ENCODE measurements around the gene SLCO2B1. TPM values are rescaled to one million over a fixed set of nuclear protein-coding genes. Genes with fewer than 3 reads are reported as not detected.

SLCO2B1 gene
- total and polyA plus RNA-seq, 2 of the 8 experiments (the other 6 are each of a cell fraction or from before 2014, with no cell fraction given), result 0.03 TPM; not detected in 1

DNA sequence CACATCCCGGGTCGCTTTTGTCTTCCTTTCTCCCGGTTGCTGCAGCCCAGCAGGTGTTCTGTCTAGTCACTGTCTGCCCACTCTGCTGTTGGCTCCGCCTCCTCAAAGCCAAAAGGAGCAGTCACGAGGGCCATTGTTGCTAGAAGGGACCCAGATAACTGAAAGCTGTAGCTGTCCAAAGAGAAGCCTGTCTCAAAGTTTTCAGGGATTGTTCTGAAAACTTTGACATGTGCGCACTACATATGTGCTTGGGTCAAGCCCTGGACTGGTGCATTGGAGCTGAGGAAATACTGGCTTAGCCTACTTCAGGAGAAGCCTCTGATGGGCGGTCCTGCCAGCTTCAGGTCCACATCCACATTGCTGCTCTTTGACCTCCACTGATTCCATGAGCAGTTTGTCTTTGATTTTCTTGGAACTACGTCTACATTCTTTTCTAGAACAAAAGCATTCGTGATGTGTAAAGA lies 45.4 kb upstream of the SLCO2B1 start (continued):
- TF ChIP-seq, protein P1, sequence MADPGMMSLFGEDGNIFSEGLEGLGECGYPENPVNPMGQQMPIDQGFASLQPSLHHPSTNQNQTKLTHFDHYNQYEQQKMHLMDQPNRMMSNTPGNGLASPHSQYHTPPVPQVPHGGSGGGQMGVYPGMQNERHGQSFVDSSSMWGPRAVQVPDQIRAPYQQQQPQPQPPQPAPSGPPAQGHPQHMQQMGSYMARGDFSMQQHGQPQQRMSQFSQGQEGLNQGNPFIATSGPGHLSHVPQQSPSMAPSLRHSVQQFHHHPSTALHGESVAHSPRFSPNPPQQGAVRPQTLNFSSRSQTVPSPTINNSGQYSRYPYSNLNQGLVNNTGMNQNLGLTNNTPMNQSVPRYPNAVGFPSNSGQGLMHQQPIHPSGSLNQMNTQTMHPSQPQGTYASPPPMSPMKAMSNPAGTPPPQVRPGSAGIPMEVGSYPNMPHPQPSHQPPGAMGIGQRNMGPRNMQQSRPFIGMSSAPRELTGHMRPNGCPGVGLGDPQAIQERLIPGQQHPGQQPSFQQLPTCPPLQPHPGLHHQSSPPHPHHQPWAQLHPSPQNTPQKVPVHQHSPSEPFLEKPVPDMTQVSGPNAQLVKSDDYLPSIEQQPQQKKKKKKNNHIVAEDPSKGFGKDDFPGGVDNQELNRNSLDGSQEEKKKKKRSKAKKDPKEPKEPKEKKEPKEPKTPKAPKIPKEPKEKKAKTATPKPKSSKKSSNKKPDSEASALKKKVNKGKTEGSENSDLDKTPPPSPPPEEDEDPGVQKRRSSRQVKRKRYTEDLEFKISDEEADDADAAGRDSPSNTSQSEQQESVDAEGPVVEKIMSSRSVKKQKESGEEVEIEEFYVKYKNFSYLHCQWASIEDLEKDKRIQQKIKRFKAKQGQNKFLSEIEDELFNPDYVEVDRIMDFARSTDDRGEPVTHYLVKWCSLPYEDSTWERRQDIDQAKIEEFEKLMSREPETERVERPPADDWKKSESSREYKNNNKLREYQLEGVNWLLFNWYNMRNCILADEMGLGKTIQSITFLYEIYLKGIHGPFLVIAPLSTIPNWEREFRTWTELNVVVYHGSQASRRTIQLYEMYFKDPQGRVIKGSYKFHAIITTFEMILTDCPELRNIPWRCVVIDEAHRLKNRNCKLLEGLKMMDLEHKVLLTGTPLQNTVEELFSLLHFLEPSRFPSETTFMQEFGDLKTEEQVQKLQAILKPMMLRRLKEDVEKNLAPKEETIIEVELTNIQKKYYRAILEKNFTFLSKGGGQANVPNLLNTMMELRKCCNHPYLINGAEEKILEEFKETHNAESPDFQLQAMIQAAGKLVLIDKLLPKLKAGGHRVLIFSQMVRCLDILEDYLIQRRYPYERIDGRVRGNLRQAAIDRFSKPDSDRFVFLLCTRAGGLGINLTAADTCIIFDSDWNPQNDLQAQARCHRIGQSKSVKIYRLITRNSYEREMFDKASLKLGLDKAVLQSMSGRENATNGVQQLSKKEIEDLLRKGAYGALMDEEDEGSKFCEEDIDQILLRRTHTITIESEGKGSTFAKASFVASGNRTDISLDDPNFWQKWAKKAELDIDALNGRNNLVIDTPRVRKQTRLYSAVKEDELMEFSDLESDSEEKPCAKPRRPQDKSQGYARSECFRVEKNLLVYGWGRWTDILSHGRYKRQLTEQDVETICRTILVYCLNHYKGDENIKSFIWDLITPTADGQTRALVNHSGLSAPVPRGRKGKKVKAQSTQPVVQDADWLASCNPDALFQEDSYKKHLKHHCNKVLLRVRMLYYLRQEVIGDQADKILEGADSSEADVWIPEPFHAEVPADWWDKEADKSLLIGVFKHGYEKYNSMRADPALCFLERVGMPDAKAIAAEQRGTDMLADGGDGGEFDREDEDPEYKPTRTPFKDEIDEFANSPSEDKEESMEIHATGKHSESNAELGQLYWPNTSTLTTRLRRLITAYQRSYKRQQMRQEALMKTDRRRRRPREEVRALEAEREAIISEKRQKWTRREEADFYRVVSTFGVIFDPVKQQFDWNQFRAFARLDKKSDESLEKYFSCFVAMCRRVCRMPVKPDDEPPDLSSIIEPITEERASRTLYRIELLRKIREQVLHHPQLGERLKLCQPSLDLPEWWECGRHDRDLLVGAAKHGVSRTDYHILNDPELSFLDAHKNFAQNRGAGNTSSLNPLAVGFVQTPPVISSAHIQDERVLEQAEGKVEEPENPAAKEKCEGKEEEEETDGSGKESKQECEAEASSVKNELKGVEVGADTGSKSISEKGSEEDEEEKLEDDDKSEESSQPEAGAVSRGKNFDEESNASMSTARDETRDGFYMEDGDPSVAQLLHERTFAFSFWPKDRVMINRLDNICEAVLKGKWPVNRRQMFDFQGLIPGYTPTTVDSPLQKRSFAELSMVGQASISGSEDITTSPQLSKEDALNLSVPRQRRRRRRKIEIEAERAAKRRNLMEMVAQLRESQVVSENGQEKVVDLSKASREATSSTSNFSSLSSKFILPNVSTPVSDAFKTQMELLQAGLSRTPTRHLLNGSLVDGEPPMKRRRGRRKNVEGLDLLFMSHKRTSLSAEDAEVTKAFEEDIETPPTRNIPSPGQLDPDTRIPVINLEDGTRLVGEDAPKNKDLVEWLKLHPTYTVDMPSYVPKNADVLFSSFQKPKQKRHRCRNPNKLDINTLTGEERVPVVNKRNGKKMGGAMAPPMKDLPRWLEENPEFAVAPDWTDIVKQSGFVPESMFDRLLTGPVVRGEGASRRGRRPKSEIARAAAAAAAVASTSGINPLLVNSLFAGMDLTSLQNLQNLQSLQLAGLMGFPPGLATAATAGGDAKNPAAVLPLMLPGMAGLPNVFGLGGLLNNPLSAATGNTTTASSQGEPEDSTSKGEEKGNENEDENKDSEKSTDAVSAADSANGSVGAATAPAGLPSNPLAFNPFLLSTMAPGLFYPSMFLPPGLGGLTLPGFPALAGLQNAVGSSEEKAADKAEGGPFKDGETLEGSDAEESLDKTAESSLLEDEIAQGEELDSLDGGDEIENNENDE (IDR thresholded peaks at IDR 0.05; ENCODE audit: insufficient replicate concordance, low read length), result no peak
- no peak for TF ChIP-seq POLR2AphosphoS5 (IDR thresholded peaks at IDR 0.05; ENCODE audit: low read depth, low read length)
- no peak for TF ChIP-seq YY1 (IDR thresholded peaks at IDR 0.05; ENCODE audit: low read depth, low read length)
- no peak for TF ChIP-seq NANOG (IDR thresholded peaks at IDR 0.05; ENCODE audit: insufficient read depth, low read depth, low read length, poor library complexity, severe bottlenecking)
- no peak for TF ChIP-seq CEBPB (IDR thresholded peaks at IDR 0.05; ENCODE audit: low read depth, low read length)
- TF ChIP-seq JUN (IDR thresholded peaks at IDR 0.05; ENCODE audit: low read depth, low read length), result no peak

Data from H1 (cell line).